Measurements from ENCODE around the gene CGB3.

The CGB3 gene

GRCh38 chr19:48991873-48992580 is 32.1 kb downstream of the CGB3 start:
- H3K27ac Mint-ChIP-seq = peak overlapping the region; percentile 99
- TF ChIP-seq CTCF (IDR thresholded peaks at IDR 0.05) = no peak
- peak overlapping the region; percentile 98 for H3K4me3 Mint-ChIP-seq
- H3K9me3 Mint-ChIP-seq = no peaks in the 10 kb centered on the region
- peaks cover 43% of the 10 kb centered on the region for H3K4me1 Mint-ChIP-seq
- no peaks in the 10 kb centered on the region for H3K27me3 Mint-ChIP-seq (ENCODE audit: low read depth, poor library complexity)
- DNase-seq = no peak
- peaks cover 34% of the 10 kb centered on the region for H3K36me3 Mint-ChIP-seq (ENCODE audit: low read depth)

- no peak for TF ChIP-seq CTCF (IDR thresholded peaks at IDR 0.05)
- Mint-ChIP-seq H3K4me3 (peak overlapping the region; percentile 98), H3K27ac (peak overlapping the region; percentile 59)
Measured at GRCh38 chr19:48991011-48991609, 33.0 kb downstream of the CGB3 start.

GRCh38 chr19:48990400-48990799 is 33.7 kb downstream of the CGB3 start:
- DNase-seq = no peak
- Mint-ChIP-seq H3K27me3 (ENCODE audit: low read depth, poor library complexity) (no peaks in the 10 kb centered on the region), H3K27ac (peak overlapping the region; percentile 23), H3K4me3 (peak overlapping the region; percentile 36), H3K36me3 (ENCODE audit: low read depth) (peaks cover 43% of the 10 kb centered on the region), H3K9me3 (no peaks in the 10 kb centered on the region), H3K4me1 (peaks cover 42% of the 10 kb centered on the region)
- no peak for TF ChIP-seq CTCF (IDR thresholded peaks at IDR 0.05)

More at GRCh38 chr19:48991011-48991609, 33.0 kb downstream of the CGB3 start:
- H3K9me3 Mint-ChIP-seq = no peaks in the 10 kb centered on the region
- no peak for DNase-seq
- peaks cover 43% of the 10 kb centered on the region for H3K4me1 Mint-ChIP-seq
- H3K36me3 Mint-ChIP-seq (ENCODE audit: low read depth) = peaks cover 38% of the 10 kb centered on the region
- H3K27me3 Mint-ChIP-seq (ENCODE audit: low read depth, poor library complexity) = no peaks in the 10 kb centered on the region

- Mint-ChIP-seq H3K27me3 (ENCODE audit: low read depth, poor library complexity) (no peaks in the 10 kb centered on the region), H3K4me3 (peak overlapping the region; percentile 2), H3K4me1 (peaks cover 36% of the 10 kb centered on the region), H3K36me3 (ENCODE audit: low read depth) (peaks cover 49% of the 10 kb centered on the region), H3K27ac (peak overlapping the region; percentile 23), H3K9me3 (no peaks in the 10 kb centered on the region)
- no peak for TF ChIP-seq CTCF (IDR thresholded peaks at IDR 0.05)
- DNase-seq = no peak
Measured at GRCh38 chr19:48989701-48990291, 34.3 kb downstream of the CGB3 start.

GRCh38 chr19:48988860-48989259 is 35.3 kb downstream of the CGB3 start:
- DNase-seq = no peak
- peaks cover 26% of the 10 kb centered on the region for H3K4me1 Mint-ChIP-seq
- TF ChIP-seq CTCF (IDR thresholded peaks at IDR 0.05) = no peak
- no peaks in the 10 kb centered on the region for H3K27me3 Mint-ChIP-seq (ENCODE audit: low read depth, poor library complexity)
- no peaks in the 10 kb centered on the region for H3K9me3 Mint-ChIP-seq
- H3K4me3 Mint-ChIP-seq = no peak overlapping the region
- peak overlapping the region; percentile 36 for H3K27ac Mint-ChIP-seq
- peaks cover 49% of the 10 kb centered on the region for H3K36me3 Mint-ChIP-seq (ENCODE audit: low read depth)

All from nephron progenitor cell (in vitro differentiated cells).